ENCODE results near the gene GSTT2. TPM values are rescaled to one million over a fixed set of nuclear protein-coding genes. Genes with fewer than 3 reads are reported as not detected.
"Not testable (repeated sequence)": the region's sequence is repeated elsewhere in the genome, so short reads cannot be mapped to it uniquely, and the experiment has no call there.

Gene GSTT2
- total RNA-seq: 1.6 TPM in 1 of 2 replicates, not detected in the other

DNA sequence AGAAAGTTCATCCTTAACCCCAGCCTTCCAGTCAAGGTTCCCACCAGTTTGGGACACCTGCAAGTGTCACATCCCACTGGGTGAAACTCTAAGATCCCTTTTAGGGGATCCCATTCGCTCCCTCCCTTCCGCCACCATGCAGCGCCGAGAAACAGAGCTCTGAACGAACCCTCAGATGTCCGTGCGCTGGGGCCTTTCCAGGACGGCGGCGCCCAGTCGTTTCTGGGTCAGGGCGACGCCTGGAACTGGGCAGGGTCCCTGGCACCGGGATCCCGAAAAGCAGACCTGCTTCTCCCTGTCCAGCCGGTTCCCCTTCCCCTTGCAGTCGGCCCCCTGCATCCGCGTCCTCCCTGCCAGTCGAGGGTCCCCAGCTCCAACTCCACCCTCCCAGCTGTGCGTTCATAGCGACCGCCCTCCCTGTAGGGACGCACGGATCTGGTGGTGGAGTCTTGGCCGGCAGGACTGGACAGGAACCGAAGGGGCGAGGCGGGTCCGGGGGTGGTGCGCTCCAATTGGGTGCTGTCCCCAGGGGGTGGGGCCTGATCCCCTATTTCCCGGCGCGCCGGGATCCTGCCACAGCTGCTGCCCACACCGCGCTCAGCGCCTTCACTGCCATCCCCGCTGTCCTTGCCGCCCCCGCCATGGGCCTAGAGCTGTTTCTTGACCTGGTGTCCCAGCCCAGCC lies at the start of gene GSTT2:
Gene GSTT2 (plus strand): TSS at position 578 of the 684 bp plus-strand sequence.
- DNase-seq (ENCODE audit: low read depth); H3K4me3 ChIP-seq (ENCODE audit: low read depth, low read length): not testable (repeated sequence)

DNA sequence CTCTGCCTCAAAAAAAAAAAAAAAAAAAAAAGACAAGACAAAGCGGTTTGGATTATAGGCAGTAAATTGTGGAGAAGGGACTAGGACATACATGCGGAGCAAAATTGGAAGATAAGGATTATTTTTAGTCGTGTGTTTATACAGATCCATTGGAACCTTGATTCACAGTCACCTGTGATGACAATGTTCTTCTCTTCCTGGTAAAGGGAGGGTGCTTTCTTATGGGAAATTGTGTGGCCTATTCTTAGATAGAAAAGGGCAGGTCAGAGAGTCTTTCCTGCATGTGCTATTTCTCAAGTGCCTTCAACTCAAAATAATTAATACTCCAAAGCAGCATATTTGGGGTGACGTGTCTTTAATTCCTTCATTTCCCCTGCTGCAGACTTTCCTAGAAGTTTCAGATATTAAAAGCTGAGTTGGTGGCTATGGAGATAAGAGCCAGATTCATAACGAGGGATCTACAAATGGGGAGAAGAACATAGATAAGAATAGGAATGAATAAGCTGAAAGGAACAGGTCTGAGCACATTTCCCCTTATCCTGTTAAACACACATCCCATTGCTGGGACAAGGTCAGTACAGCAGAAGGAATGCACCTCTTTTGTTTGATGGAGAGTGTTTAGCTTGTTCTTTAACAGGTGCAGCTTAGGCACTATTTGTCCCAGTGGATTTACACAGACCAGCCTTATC lies 41.5 kb upstream of the GSTT2 start:
- TF ChIP-seq, protein P1, sequence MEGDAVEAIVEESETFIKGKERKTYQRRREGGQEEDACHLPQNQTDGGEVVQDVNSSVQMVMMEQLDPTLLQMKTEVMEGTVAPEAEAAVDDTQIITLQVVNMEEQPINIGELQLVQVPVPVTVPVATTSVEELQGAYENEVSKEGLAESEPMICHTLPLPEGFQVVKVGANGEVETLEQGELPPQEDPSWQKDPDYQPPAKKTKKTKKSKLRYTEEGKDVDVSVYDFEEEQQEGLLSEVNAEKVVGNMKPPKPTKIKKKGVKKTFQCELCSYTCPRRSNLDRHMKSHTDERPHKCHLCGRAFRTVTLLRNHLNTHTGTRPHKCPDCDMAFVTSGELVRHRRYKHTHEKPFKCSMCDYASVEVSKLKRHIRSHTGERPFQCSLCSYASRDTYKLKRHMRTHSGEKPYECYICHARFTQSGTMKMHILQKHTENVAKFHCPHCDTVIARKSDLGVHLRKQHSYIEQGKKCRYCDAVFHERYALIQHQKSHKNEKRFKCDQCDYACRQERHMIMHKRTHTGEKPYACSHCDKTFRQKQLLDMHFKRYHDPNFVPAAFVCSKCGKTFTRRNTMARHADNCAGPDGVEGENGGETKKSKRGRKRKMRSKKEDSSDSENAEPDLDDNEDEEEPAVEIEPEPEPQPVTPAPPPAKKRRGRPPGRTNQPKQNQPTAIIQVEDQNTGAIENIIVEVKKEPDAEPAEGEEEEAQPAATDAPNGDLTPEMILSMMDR (conservative IDR thresholded peaks at IDR 0.05; ENCODE audit: low read depth, low read length): no peak

DNA sequence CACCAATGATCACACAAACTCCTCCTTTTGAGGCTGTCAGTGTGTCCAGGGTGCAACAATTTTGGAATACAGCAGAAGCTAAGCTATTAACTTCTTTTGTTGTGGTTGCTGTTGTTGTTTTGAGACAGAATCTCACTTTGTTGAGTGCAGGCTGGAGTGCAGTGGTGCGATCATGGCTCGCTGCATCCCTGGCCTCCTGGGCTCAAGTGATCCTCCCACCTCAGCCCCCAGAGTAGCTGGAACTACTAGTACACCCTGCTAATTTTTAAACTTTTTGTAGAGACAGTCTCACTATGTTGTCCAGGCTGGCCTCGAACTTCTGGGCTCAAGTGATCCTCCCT lies 40.9 kb upstream of the GSTT2 start:
- H3K4me3 ChIP-seq (ENCODE audit: low read depth, low read length): no peak overlapping the region
- DNase-seq (ENCODE audit: low read depth): no peak
- TF ChIP-seq, protein P1 (conservative IDR thresholded peaks at IDR 0.05; ENCODE audit: low read depth, low read length): no peak

More for the DNA sequence above, 41.5 kb upstream of the GSTT2 start:
- H3K4me3 ChIP-seq (ENCODE audit: low read depth, low read length): no peak overlapping the region
- no peak for DNase-seq (ENCODE audit: low read depth)

DNA sequence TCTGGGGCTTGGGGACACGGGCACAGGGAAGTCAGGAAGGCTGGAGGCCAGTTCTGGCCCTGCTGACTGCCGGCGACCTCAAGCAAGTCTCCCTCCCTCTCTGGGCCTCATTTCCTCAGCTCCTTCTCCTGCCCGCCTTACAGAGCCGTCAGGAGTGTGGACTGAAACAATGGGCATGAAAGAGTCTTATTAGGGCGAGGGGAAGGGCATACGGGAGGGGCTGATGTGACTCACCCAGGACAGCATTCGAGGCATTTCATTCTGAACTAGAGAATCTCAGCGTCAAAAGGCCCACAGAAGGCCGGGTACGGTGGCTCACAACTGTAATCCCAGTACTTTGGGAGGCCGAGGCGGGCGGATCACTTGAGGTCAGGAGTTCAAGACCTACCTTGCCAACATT lies 39.8 kb upstream of the GSTT2 start:
- H3K4me3 ChIP-seq (ENCODE audit: low read depth, low read length); DNase-seq (ENCODE audit: low read depth): not testable (repeated sequence)

DNA sequence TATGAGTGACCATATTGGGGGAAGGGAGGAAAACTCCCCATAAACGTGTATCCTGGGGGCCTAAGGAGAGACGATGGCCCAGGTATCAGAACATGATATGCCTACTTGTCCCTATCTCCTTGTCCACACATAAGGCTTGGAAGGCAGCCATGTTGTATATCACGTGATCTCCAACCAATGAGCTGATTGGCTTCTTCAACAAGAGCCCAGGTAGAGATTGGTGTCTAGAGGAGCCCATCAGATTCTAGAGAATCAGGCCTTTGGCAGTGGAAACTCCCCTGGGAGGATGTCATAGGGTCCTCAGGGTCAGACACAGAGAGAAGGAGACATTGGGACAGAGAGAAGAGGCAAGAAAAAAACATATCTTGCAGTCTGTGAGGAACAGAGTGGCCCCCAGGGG lies 32.5 kb upstream of the GSTT2 start:
- not testable (repeated sequence) for DNase-seq (ENCODE audit: low read depth); H3K4me3 ChIP-seq (ENCODE audit: low read depth, low read length)

DNA sequence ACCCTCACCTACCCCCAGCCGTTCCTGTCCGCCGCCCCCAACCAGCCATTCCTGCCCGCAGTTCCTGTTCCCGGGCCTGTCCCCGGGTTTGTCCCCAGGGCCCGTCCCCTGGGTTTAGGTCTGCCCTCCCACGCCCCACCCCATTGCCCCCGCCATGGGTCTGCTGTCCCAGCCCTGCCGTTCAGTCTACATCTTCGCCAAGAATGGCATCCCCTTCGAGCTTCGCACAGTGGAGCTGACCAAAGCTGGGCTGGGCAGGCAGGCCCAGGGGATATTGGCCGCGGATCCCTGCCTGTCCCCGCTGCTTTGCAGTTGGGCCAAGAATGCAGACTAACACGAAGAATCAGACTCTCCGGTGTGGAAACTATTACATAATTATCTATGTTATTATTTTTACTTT lies 30.2 kb upstream of the GSTT2 start:
- not testable (repeated sequence) for H3K4me3 ChIP-seq (ENCODE audit: low read depth, low read length); DNase-seq (ENCODE audit: low read depth)

DNA sequence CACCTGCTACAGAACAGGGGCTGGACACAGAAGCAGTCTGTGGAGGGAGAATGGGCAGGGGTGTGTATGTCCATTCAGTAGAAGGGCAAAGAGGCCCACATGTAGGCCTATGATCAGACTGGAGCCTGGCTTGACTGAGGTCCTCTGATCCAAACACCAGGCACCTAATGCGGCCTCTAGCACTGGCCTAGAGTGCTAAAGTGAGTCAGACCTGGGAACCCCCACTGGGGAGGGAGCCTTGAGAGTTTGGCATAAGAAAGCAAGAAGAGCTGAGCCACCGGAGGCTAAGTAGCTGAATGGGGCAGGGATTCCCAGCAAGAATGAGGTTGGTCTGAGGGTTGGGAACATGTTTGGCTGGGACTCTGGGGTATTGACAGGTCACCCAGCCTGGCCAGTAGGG lies 28.6 kb upstream of the GSTT2 start:
- not testable (repeated sequence) for DNase-seq (ENCODE audit: low read depth); H3K4me3 ChIP-seq (ENCODE audit: low read depth, low read length)

DNA sequence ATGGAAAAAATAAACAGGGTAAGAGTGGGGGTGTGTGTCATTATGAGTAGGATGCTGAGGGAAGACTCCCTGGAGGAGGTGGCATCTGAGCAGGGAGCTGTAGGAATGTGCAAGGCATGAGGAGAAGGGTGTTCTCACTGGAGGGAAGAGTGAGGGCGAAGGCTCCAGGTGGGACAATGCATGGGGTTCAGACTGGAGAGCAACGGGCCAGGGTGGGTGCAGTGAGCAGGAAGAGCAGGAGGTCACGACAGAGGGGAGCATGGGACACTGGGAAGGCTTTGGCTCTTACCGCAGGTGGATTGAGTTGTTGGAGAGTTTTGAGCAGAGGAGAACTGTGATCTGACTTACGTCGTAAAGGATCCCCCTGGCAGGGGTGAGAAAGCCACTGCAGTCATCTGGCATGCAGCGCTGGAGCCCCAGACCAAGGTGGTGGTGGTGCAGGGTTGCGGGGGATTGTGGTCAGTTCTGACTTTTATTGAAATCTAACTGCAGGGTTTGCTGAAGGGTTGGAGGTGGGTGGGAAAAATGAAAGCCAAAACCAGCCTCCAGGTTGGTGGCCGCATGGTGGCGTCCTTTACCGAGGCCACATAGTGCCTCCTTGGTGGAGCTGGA lies 27.0 kb upstream of the GSTT2 start:
- H3K4me3 ChIP-seq (ENCODE audit: low read depth, low read length); DNase-seq (ENCODE audit: low read depth): not testable (repeated sequence)

DNA sequence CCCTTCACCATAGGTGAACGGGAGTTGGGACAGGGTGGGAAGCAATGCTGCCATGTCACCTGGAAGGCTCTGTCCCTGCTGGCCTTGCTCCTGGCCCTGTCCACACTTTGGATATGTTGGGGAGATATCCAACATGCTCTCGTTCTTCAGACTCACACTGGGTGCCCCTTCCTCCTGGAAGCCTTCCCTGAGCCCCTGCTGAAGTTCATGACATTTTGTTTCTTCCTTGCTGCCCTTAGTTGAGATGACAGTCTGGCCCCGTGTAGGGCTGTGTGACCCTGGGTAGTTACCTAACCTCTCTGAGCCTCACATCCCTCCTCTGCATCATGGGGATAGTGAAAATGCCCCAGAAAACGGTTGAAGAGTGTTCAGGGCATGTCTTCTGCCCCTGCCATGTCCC lies 26.4 kb upstream of the GSTT2 start:
- not testable (repeated sequence) for DNase-seq (ENCODE audit: low read depth); H3K4me3 ChIP-seq (ENCODE audit: low read depth, low read length)

DNA sequence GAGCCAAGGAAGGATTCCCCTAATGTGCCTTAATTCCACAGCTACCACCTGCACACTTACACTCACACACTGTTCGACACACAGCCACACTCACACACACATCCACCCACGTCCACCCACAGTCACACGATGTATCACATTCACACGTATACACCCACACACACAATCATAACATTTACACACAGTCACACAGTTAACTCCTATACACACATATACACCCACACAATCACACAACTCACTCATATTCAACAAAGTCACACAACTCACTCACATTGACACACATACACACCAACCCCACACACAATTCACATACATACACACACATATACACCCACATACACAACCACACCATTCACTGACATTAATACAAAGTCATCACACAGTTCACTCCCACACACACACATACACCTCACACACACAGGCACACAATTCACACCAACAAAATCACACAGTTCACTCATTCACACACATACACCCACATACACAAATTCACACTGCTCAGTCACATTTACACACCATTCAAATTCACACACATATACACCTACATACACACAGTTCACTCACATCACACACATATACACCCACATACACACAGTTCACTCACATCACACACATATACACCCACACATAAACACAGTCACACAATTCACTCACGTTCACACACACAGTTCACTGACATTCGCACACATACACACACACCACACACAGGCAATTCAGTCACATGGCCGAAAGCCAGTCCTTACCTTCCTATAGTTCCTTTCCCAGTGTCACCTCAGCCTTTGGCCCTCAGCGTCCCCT lies 25.5 kb upstream of the GSTT2 start:
- not testable (repeated sequence) for DNase-seq (ENCODE audit: low read depth)

DNA sequence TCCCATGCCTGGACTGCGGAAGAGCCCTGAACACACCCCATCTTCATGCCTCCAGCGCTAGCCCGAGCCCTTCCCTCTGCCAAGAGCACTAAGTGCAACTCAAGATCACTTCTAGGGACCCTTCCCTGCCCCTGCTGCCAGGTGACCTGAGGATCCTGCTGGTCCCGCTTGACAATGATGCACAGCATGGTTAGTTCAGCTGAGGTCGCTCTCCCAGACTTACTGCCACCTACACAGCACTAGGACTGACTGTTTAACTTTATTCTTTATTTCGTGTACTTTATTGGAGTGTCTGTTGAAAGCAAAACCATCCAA lies 25.0 kb upstream of the GSTT2 start:
- H3K4me3 ChIP-seq (ENCODE audit: low read depth, low read length); DNase-seq (ENCODE audit: low read depth): not testable (repeated sequence)

More for the DNA sequence above, 25.5 kb upstream of the GSTT2 start:
- H3K4me3 ChIP-seq (ENCODE audit: low read depth, low read length): not testable (repeated sequence)

DNA sequence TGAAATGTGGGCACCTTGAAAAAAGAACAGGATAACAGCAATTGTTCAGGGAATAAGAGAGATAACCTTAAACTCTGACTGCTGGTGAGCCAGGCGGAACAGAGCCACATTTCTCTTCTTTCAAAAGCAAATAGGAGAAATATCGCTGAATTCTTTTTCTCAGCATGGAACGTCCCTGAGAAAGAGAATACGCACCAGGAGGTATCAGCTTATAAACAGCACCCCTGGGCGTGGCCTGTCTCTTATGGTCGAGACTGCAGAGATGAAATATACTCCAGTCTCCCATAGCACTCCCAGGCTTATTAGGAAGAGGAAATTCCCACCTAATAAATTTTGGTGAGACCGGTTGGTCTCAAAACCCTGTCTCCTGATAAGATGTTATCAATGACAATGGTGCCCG lies 24.0 kb upstream of the GSTT2 start:
- DNase-seq (ENCODE audit: low read depth); H3K4me3 ChIP-seq (ENCODE audit: low read depth, low read length): not testable (repeated sequence)
